ENCODE data around the gene TMEM26. TPM values are rescaled to one million over a fixed set of nuclear protein-coding genes. Genes with fewer than 3 reads are reported as not detected.

TMEM26 gene
- total and polyA plus RNA-seq, 2 of the 8 experiments (the other 6 are each of a cell fraction or from before 2014, with no cell fraction given), result 1.6 to 2.8 TPM

- H3K36me3 ChIP-seq (ENCODE audit: control insufficient read depth in 2 of 4, insufficient read depth in 4 of 4, low read length in 3 of 4), result no peaks in the 10 kb centered on the region
- no peak for TF ChIP-seq KDM4A (IDR thresholded peaks at IDR 0.05; ENCODE audit: low read depth, low read length, severe bottlenecking)
- no peak for TF ChIP-seq CBX8 (IDR thresholded peaks at IDR 0.05; ENCODE audit: borderline replicate concordance, low read depth, low read length)
- TF ChIP-seq SIN3A (conservative IDR thresholded peaks at IDR 0.05 in 1 of 2, IDR thresholded peaks at IDR 0.05 in 1 of 2; ENCODE audit: low read depth in 1 of 2, low read length in 2 of 2), result no peak
- no peak for TF ChIP-seq CREB1 (IDR thresholded peaks at IDR 0.05)
- TF ChIP-seq SIRT6 (IDR thresholded peaks at IDR 0.05; ENCODE audit: low read length), result no peak
- TF ChIP-seq MAFK (IDR thresholded peaks at IDR 0.05; ENCODE audit: low read depth, low read length), result no peak
- TF ChIP-seq SP2 (IDR thresholded peaks at IDR 0.05; ENCODE audit: low read length), result no peak
- no peak for TF ChIP-seq POLR2AphosphoS5 (IDR thresholded peaks at IDR 0.05; ENCODE audit: low read depth, low read length)
- no peak for TF ChIP-seq PHF8 (conservative IDR thresholded peaks at IDR 0.05; ENCODE audit: low read depth, low read length)
- no peak for TF ChIP-seq FOSL1 (IDR thresholded peaks at IDR 0.05; ENCODE audit: insufficient read depth, low read depth, low read length)
- no peak for TF ChIP-seq HDAC2 (IDR thresholded peaks at IDR 0.05; ENCODE audit: borderline replicate concordance in 1 of 2, low read depth in 2 of 2, low read length in 2 of 2)
- TF ChIP-seq TAF7 (optimal IDR thresholded peaks at IDR 0.05; ENCODE audit: borderline replicate concordance, low read depth, low read length), result no peak
- no peak for DNase-seq (ENCODE audit: low read depth in 1 of 2, low spot score in 2 of 2)
- H3K9ac ChIP-seq (replicated peaks in 1 of 4; ENCODE audit: extremely low read depth in 1 of 4, low read depth in 3 of 4, low read length in 3 of 4), result no peak overlapping the region
- CTCF ChIA-PET (ENCODE audit: partially characterized antibody), result interaction anchor here (1.1 kb wide), 1 partner anchor 949 kb away, joined by 3 read pairs; no protein-coding TSS in a partner anchor
- H3K23ac ChIP-seq (ENCODE audit: insufficient read length), result no peak overlapping the region
- H2BK12ac ChIP-seq (ENCODE audit: low read depth, low read length), result no peak overlapping the region
- FAIRE-seq, result no peak
- no peak overlapping the region for H4K5ac ChIP-seq (ENCODE audit: insufficient read length, low read depth, low read length)
- H4K20me1 ChIP-seq (replicated peaks in 1 of 2; ENCODE audit: control insufficient read depth in 1 of 2, insufficient read depth in 2 of 2, low read length in 2 of 2), result no peaks in the 10 kb centered on the region
- no peak overlapping the region for H2BK120ac ChIP-seq (replicated peaks; ENCODE audit: low read depth, low read length)
- H2BK15ac ChIP-seq (ENCODE audit: low read length), result no peak overlapping the region
- no peaks in the 10 kb centered on the region for H3K23me2 ChIP-seq (ENCODE audit: low read depth, low read length)
- H3K4ac ChIP-seq (replicated peaks; ENCODE audit: insufficient read length, low read depth, low read length), result no peak overlapping the region
- H3K79me1 ChIP-seq (ENCODE audit: low read depth, low read length), result no peaks in the 10 kb centered on the region
- H2AK5ac ChIP-seq (ENCODE audit: low read depth, low read length), result no peak overlapping the region
- peaks cover 0 to 5% (median 2%) of the 10 kb centered on the region in 4 experiments; a peak in 1 of 7 replicates for H3K4me1 ChIP-seq (replicated peaks in 1 of 4; ENCODE audit: control insufficient read depth in 3 of 4, insufficient read depth in 4 of 4, low read length in 3 of 4)
- H2AFZ ChIP-seq (ENCODE audit: low read length), result no peak overlapping the region
- POLR2A ChIA-PET (ENCODE audit: partially characterized antibody), result no interaction called here
- H2BK5ac ChIP-seq (ENCODE audit: low read depth, low read length), result no peak overlapping the region
- H3K4me3 ChIP-seq (ENCODE audit: extremely low read depth in 1 of 4, insufficient read depth in 2 of 4, low read depth in 3 of 4, low read length in 4 of 4), result no peak overlapping the region
- H3K27ac ChIP-seq (ENCODE audit: low read depth, low read length), result no peak overlapping the region; the same call in 1 of the 2 replicates
- H3K9me3 ChIP-seq (ENCODE audit: insufficient read depth in 2 of 2, low read depth in 1 of 2, low read length in 1 of 2), result no peaks in the 10 kb centered on the region
- no peak overlapping the region for H3K14ac ChIP-seq (ENCODE audit: insufficient read length)
- H3K79me2 ChIP-seq (ENCODE audit: control insufficient read depth in 1 of 2, insufficient read depth in 2 of 2, low read length in 2 of 2), result no peaks in the 10 kb centered on the region
- H4K91ac ChIP-seq (replicated peaks; ENCODE audit: insufficient read length, low read length), result no peak overlapping the region
- no peak overlapping the region for H4K8ac ChIP-seq (ENCODE audit: extremely low read depth, insufficient read depth, low read length)
- H3K18ac ChIP-seq (ENCODE audit: extremely low read depth, low read length), result no peak overlapping the region
- no peak overlapping the region for H2BK20ac ChIP-seq (ENCODE audit: low read length)
- no peak overlapping the region for H3K56ac ChIP-seq (replicated peaks; ENCODE audit: insufficient read length, low read depth, low read length)
- H3K27me3 ChIP-seq (replicated peaks in 1 of 4; ENCODE audit: control insufficient read depth in 3 of 4, extremely low read depth in 1 of 4, insufficient read depth in 3 of 4, low read length in 3 of 4), result no peaks in the 10 kb centered on the region
- no peak overlapping the region for H3K4me2 ChIP-seq (ENCODE audit: insufficient read depth in 1 of 2, low read depth in 2 of 2, low read length in 2 of 2)
Measured at GRCh38 chr10:61415824-61416223, 37.4 kb downstream of the TMEM26 start.
